OCI-M2 (cell line): Measurements from ENCODE around the gene TMSB15A.
"Not testable (repeated sequence)": the region's sequence is repeated elsewhere in the genome, so short reads cannot be mapped to it uniquely, and the experiment has no call there.

Source experiments
- DNase-seq: peaks from one replicate; lab custom pipeline; 2025; ENCODE audit not compliant: unreplicated experiment; lab: John Stamatoyannopoulos, UW

TMSB15A gene

GRCh38 chrX:102515975-102516941 lies at the start of gene TMSB15A:
TSS of gene TMSB15A (minus strand) at chrX:102516739.
- DNase-seq: no peak

DNA sequence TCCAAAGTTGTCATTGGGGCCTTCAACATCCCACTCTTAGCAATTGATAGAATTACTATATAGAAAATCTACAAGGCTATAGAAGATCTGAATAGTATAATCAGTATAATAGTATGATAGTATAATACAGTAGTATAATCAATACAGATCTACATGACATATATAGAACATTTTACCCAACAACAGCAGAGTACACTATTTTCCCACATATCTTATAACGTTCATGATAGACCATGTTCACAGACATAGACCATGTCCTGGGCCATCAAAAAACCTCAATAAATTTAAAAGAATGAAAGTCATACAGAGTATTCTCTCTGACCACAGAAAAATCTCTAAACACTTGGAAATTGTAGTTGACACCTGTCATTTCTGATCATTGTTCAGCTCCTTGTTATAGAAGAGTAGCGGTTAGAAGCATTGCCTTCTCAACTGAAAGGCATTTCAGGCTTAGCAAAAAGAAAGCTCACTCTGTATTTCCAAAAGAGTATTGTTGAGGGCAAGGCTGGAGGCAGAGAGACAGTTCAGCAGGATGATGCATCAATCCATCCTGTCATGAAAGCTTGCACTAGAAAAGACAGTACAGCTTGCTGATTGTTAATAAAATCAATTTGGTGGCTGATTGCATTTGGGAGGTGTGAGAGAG lies 44.0 kb upstream of the TMSB15A start:
- DNase-seq: no peak

DNA sequence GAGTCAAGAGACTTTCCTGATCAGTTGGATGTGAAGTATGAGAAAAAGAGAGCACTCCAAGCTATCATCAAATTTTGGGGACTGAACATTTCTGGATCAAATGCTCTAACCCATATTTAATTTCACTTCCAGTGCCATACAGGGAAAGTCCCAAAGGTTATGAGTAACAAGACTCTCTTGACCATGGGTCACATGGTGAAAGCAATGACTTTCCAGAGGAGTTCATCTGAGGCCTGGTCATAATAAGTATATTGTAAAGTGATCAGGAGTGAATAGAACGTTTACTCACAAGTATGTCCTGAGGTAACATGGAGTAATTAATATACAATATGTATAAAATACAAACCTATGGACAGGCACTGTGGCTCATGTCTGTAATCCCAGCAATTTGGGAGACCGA lies 42.1 kb upstream of the TMSB15A start:
- no peak for DNase-seq

DNA sequence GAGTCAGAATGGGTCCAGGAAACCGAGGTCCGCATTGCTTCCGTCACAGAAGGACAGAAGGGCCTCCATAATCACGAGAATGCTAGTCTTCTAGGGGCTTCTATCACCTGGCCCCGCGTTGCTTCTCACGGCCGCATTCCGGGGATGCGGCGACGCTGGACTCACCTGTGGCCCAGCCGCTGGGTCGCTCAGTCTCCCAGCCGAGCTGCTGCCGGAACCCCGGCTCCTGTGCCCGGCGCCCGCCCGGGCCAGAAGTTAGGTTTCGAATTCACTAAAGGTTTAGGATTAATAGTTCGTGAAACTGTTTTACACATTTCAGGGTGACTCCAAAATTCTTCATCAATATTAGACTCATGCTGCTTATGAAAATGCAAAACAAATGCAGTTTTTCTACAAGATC lies 31.7 kb upstream of the TMSB15A start:
- no peak for DNase-seq

DNA sequence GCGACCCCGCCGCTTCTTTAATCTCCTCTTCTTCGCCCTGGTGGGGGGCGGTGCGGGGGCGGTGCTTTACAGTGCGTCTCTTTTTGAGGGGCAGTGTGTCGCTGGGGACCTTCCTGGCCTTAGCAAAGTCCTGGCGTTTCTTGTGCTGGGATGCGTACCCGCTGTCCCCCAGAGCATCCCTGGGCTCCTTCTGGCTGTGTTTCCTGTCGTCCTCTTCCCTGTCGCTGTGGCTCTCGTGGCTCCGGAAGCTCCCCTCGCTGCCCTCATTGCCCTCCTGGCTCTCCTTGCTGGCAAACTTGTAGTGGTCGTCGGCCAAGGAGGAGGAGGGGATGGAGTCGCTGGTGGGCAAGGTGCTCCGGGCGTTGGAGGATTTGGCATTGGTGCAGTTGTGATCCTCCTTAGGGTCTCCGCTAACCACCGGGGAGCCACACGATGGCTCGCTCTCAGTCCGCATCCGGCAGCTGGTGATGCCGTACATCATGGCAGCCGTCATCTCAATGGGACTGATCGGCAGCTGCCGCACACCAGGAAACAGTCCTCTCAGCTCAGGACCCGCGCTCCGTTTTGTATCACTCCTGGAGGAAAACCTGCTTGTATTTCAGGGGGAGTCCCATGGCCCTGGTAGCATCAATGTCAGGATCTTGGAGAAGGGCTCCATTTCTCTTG lies 30.4 kb upstream of the TMSB15A start:
- no peak for DNase-seq

DNA sequence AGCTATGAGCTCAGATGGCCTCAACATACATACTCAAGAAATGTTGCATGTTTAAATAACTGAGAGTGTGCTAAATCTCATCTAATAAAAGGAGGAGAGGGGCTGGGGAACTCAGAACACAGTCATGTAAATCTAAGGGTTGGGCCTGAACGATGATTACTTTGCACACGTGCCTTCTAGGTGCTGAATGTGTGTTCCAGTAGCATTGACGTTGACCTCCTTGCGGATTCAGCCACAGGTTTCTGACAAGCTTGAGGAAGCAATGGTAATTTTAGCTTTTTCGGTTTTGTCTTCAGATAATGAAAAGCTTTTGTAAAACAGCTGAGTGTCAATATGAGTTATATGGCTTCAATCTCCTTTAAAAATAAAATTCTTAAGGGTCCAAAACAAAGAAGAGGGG lies 29.6 kb upstream of the TMSB15A start:
- not testable (repeated sequence) for DNase-seq

GRCh38 chrX:102535958-102536357 lies 19.4 kb upstream of the TMSB15A start:
- no peak for DNase-seq

DNA sequence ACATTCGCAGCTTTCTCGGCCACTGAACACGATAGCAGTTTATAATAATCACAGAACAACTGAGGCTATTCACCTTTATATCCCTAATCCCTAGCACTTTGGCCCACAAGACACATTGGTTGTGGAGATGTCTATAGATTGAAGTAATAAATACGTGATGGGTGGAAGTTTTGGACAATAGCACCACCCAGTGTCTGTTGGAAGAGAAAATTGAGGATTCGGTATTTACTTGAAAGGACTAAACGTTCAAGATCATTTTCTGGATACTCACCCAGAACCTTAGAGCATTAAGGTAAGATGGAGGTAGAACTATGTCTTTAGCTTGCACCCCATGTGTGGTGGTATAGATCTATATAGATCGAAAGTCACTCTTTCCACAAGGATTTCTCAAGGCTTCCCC lies 787 bp upstream of the TMSB15A start:
- DNase-seq: peak; percentile 1

- DNase-seq: no peak
Measured at GRCh38 chrX:102514536-102514935, 2.0 kb downstream of the TMSB15A start.

- no peak for DNase-seq
Measured at GRCh38 chrX:102498732-102499131, 17.8 kb downstream of the TMSB15A start.

GRCh38 chrX:102491766-102492165 lies 24.8 kb downstream of the TMSB15A start:
- no peak for DNase-seq

GRCh38 chrX:102478765-102479164 lies 37.8 kb downstream of the TMSB15A start:
- DNase-seq: not testable (repeated sequence)

DNA sequence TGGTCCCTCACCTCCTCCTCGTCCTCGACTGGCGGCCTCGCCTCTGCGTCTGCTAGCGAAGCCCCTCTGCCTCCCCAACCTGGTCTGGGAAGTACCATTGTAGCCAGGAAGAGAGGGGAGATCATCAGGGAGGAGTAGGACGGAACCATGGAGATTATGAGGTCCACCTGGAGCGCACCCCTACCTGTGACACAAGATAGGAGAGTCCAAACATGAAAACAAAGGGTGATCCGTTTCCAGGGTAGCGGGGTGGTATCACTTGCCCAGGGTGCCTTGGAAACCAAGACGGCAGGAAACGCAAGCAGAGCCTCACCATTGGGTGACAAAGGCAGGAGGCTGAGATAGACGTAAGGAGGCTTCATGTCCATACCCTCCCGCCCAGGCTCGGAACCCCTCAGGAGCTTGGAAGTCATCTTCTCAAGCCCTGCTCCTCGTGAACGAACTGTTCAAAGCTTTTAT lies 44.7 kb downstream of the TMSB15A start, which contains the start of gene TCP11X2:
TSS of gene TCP11X2 (minus strand) at position 51 of the 459 bp plus-strand sequence.
- DNase-seq: not testable (repeated sequence)

DNA sequence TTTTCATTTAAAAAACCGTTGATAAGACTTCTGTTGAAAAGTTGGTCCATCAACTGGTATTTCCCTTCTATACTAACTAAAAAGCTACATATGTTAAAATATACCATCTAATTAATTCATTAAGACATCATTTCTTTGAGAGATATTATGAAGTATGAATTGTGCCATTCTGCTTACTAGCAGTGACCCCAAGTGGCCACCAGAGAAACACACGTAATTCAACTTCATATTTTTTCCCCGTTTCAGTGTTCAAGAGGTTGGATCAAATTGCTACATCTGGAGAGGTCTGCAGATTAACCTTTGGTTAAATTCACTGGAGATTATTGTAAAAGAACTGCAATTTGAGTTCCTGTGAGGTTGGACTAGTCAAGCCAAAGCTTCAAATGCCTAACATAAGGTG lies 46.3 kb downstream of the TMSB15A start:
- DNase-seq: not testable (repeated sequence)
